GM21723 (cell line): ENCODE data around the gene FAM180A.

ENCODE experiments used
- ATAC-seq: cut with Tn5 transposase; IDR thresholded peaks from one replicate; pipeline ENCODE4 v1.9.1; 2021; ENCODE audit warnings: mild to moderate bottlenecking, moderate library complexity; ENCODE audit not compliant: unreplicated experiment

Gene FAM180A

GRCh38 chr7:135685306-135686084 is 63.1 kb downstream of the FAM180A start:
- no peak for ATAC-seq

DNA sequence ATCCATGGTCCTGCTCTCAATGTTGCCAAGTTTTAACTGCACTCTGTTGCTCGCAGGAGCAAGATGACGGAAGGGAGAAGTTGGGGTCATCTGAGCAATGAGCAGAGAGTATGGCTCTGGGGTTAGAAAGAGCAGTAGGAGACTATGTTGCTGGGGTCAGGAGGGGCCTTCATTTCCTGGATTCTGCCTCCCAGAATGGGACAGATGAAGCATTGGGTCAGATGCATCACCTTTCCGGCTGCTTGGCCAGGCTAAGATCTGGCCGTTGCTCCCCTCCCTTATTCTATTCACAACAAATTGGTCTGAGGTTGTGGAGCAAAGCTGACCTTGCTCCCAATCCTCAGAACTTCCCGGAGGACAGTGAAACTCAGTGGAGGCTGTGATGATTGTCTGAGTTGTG is 63.9 kb downstream of the FAM180A start:
- ATAC-seq = no peak

DNA sequence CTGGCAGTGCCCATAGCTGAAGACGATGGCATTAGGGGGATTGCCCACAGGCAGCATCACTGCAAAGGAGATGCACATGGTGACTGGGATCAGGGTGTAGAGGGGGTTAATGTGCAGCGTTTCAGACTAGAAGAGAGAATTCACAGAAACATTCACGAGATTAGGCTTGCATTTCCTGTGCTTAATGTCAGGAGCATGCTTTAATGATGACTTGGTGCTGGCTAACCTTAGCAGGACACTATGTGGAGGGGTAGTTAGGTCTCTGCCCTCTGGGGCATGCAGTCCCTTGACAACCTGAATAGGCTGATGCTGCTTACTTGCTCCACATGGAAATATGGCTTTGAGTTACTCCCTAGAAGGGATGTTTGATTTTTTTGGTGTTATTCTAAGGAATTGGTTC is 64.5 kb downstream of the FAM180A start:
- ATAC-seq = no peak

- no peak for ATAC-seq
These were observed 65.0 kb downstream of the FAM180A start for GRCh38 chr7:135683609-135684008.

- no peak for ATAC-seq
These were observed 66.4 kb downstream of the FAM180A start for GRCh38 chr7:135682191-135682590.

DNA sequence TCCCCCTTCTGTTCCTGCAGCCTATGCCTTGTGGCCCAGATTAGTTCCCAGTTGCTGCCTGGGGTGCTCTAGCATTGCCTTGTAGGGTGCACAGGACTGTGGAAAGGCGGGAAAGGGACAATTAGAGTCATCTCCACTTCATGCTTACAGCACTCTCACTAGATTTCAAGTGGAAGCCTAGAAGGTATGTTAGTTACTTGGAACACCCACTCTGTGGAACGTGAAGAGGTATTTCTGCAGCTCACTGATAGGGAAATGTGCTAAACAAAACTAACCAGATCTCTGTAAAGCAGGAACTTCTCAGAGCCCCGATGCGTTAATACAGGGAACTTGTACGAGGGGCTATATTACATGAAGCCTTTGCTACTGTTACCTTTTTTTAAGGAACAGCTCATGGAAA is 66.9 kb downstream of the FAM180A start:
- no peak for ATAC-seq
